SK-N-MC (cell line): ENCODE measurements around the gene HOXA4.

Experiments used
- DNase-seq: peaks from one replicate; pipeline ENCODE4 v3.0.0-alpha.2; 2011; ENCODE audit warnings: low read depth, low spot score
- H3K27ac ChIP-seq: fragments of 200-600 bp; sonication (generic); 2 replicates; pipeline ENCODE4 v1.5.1; 2016; ENCODE audit warnings: mixed run types
- H3K36me3 ChIP-seq: fragments of 200-600 bp; sonication (generic); 2 replicates; pipeline ENCODE4 v1.6.1; 2017; ENCODE audit warnings: antibody characterized with exemption, low read length, mixed read lengths; ENCODE audit not compliant: insufficient read depth
- H3K4me3 ChIP-seq: fragments of 200-600 bp; sonication (generic); 2 replicates; pipeline ENCODE4 v1.5.1; 2016
- H3K9ac ChIP-seq: fragments of 200-600 bp; sonication (generic); 2 replicates; pipeline ENCODE4 v1.8.0; 2017; ENCODE audit warnings: mixed run types, mixed read lengths; ENCODE audit not compliant: insufficient read length
- H3K9me3 ChIP-seq: fragments of 200-600 bp; sonication (generic); 2 replicates; pipeline ENCODE4 v1.6.1; 2017; ENCODE audit warnings: low read depth, mild to moderate bottlenecking, antibody characterized with exemption, low read length, moderate library complexity, mixed read lengths
- EZH2 ChIP-seq: fragments of 200-600 bp; sonication (generic); IDR thresholded peaks from one replicate; pipeline ENCODE4 v1.6.1; 2017; ENCODE audit warnings: antibody characterized with exemption
- FOXP2 ChIP-seq: optimal IDR thresholded peaks from 2 replicates; pipeline ENCODE3; 2011; ENCODE audit warnings: mild to moderate bottlenecking, moderate library complexity; ENCODE audit not compliant: insufficient read depth; ENCODE audit errors: extremely low read length, control extremely low read depth
- POLR2AphosphoS5 ChIP-seq: IDR thresholded peaks from 2 replicates; pipeline ENCODE4 v1.6.1; 2012; ENCODE audit warnings: mild to moderate bottlenecking, low read depth, low read length, borderline replicate concordance

HOXA4 gene

GRCh38 chr7:27150568-27151340, 20.2 kb upstream of the HOXA4 start:
- DNase-seq, result no peak
- no peaks in the 10 kb centered on the region for H3K36me3 ChIP-seq
- no peak overlapping the region for H3K27ac ChIP-seq
- H3K9me3 ChIP-seq, result no peaks in the 10 kb centered on the region
- H3K4me3 ChIP-seq, result peak overlapping the region; percentile 69
- TF ChIP-seq EZH2 (no peak), POLR2AphosphoS5 (no peak)
- no peak overlapping the region for H3K9ac ChIP-seq

GRCh38 chr7:27149842-27150567, 19.4 kb upstream of the HOXA4 start:
- Histone ChIP-seq H3K9ac (no peak overlapping the region), H3K27ac (no peak overlapping the region), H3K9me3 (no peaks in the 10 kb centered on the region), H3K36me3 (no peaks in the 10 kb centered on the region), H3K4me3 (no peak overlapping the region)
- TF ChIP-seq POLR2AphosphoS5 (no peak), EZH2 (no peak), FOXP2 (no peak)
- no peak for DNase-seq

- Histone ChIP-seq H3K9ac (no peak overlapping the region), H3K4me3 (no peak overlapping the region), H3K36me3 (no peaks in the 10 kb centered on the region), H3K9me3 (no peaks in the 10 kb centered on the region), H3K27ac (no peak overlapping the region)
- no peak for DNase-seq
- TF ChIP-seq FOXP2, result no peak
- TF ChIP-seq EZH2, result no peak
- no peak for TF ChIP-seq POLR2AphosphoS5
These were observed 18.4 kb upstream of the HOXA4 start for GRCh38 chr7:27148756-27149641.

DNA sequence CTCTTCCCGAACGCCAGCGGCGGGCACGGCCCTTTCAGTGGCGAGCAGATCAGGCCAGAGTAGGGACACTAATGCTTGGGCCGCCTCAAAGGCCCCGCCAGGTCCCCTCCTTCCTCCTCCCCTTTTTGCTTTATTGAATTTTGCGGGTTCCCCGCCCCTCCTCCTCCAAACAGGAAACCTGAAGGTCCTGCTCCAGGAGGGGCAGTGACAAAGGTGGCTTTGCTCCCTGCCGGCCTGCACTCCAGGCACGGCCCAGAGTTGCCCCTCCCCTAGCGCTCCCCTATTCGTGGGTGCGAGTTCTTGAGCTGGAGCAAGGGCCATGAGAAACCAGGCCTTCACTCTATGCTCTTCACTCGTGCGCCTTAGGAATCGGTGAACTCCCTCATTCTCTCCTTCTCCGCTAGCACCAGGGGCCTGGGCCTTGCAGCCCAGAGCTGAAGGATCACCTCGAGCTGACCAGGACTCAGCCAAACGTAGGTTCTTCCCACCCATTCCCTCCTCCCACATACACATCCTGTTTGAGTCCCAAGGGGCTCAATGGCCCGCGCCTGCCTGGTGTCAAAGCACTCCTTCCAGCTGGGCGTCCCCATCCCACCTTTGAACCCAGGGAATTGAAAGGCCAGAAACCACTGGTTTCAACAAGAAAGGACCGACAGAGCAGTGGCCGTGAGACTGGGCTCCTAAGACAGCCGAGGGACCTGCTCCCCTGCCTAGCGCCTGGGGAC, 17.6 kb upstream of the HOXA4 start:
- Histone ChIP-seq H3K4me3 (0 out of 2 replicates have a peak overlapping the region, but pooled peaks have one; percentile 48), H3K9ac (no peak overlapping the region), H3K27ac (no peak overlapping the region), H3K9me3 (no peaks in the 10 kb centered on the region), H3K36me3 (no peaks in the 10 kb centered on the region)
- DNase-seq, result no peak
- TF ChIP-seq FOXP2 (no peak), EZH2 (no peak), POLR2AphosphoS5 (no peak)

DNA sequence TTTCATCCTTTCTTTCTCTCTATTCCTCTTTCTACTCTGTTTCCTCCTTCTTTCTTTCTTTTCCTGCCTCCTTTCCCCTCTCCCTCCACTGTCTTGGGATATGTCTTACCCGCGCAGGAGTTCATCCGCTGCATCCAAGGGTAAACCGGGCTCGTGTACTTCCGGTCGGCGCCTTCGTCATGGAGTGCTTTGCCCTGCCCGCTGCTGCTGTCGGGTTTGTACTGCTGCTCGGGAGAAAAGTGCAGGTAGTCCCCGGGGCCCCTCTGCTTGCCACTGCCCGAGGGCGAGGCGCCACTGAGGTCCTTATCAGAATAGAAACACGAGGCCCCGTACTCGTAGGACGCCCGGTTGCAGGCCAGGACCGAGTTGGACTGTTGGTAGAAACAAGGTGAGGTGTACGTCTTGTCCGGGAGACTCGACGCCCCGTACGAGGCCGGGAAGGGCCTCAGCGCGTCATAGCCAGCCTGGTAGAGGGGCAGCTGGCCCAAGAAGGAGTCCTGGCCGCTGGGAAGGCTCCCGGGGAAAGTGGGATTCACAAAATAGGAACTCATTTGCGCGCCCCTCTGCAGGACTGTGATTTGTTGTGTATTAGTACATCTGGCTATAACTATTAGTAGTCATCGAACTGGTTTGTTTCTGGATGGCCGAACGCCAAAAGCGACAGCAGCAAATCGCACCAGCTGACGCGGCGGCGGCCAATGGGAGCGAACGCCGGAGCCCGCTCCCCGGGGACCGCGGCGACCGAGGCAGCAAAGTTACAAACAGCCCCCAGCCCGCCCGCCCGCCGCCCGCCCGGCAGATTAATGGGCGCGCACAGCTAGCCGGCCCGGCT, 16.9 kb upstream of the HOXA4 start, which contains the start of gene HOXA6:
HOXA6 (minus strand) TSS at position 576 of the 832 bp plus-strand sequence; CDS start at position 551, 25 bp downstream.
- Histone ChIP-seq H3K9ac (no peak within 1 kb of the TSS), H3K36me3 (no peaks in the 10 kb centered on the region), H3K9me3 (no peaks in the 10 kb centered on the region), H3K4me3 (0 out of 2 replicates have a peak within 1 kb of the TSS, but pooled peaks have one; percentile 48), H3K27ac (no peak within 1 kb of the TSS)
- no peak for DNase-seq
- no peak for TF ChIP-seq FOXP2
- TF ChIP-seq EZH2, result no peak
- TF ChIP-seq POLR2AphosphoS5, result no peak

- TF ChIP-seq EZH2 (no peak), FOXP2 (no peak), POLR2AphosphoS5 (no peak)
- H3K9me3 ChIP-seq, result no peaks in the 10 kb centered on the region
- H3K36me3 ChIP-seq, result no peaks in the 10 kb centered on the region
- DNase-seq, result no peak
- no peak overlapping the region for H3K9ac ChIP-seq
- H3K4me3 ChIP-seq, result no peak overlapping the region
- no peak overlapping the region for H3K27ac ChIP-seq
These were observed 16.1 kb upstream of the HOXA4 start for GRCh38 chr7:27146491-27147198.
